ENCODE results near the gene ZFAND3. TPM values are rescaled to one million over a fixed set of nuclear protein-coding genes. Genes with fewer than 3 reads are reported as not detected.
A peak's percentile ranks its signal among the peaks of the same experiment; 100 is the strongest.

ZFAND3 gene
- total RNA-seq, 1 experiment from 2014 or later, result 22.2 TPM

DNA sequence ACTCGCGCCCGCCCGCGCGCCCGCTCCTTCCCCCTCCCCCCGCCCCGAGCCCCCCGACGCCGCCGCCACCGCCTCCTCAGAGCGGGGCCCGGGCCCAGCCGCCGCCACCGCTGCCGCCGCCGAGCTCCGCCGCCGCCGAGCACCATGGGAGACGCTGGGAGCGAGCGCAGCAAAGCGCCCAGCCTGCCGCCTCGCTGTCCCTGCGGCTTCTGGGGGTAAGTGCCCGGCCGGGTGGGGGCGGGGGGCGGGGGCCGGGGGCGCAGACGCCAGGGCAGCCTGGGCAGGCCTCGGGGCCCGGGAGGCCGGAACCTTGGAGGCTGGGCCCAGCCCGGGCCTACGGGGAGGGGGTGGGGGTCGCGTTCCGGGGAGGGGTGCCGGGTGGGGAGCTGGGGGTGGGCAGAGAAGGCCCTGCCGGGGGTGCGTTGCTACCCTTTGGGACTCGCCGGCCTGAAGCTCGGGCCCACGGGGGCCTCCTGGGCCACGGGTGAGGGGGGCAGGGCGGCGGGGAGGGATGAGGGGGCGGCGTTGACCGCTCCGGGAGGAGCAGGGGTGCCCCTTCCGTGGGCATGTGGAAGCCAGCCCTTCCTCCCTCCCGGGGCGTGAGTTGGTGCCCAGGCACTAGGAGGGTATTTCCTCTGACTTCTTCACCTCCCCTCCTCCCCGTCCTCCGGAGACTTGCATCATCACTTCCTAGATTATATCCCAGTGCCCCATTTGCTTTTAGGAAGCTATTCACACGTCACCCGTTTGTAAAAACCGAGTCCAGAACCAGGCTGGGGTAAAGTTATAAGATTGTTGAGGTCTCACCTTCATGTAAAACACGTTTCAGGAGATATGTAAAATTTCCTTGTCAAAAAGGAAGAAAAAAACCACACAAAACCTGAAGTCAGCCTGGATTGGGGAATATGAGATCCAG is 533 bp downstream of the ZFAND3 start:
- ChIA-PET POLR2A (ENCODE audit: unreplicated experiment) (interaction anchor here (0.6 to 0.7 kb wide), 3 partner anchors 13 to 1252 kb away, joined by 3 to 6 read pairs (median 5); no protein-coding TSS in a partner anchor), CTCF (interaction anchor here (1.4 kb wide), 1 partner anchor 29 kb away, joined by 6 read pairs; no protein-coding TSS in a partner anchor)
- Histone ChIP-seq H3K4me2 (ENCODE audit: low read length) (peak overlapping the region; percentile 95), H3K9ac (ENCODE audit: low read length) (peak overlapping the region; percentile 80), H3K79me2 (ENCODE audit: low read length) (peaks cover 50% of the 10 kb centered on the region), H3K4me1 (ENCODE audit: insufficient read depth, low read length) (peaks cover 36% of the 10 kb centered on the region), H4K20me1 (ENCODE audit: low read length) (peaks cover 38% of the 10 kb centered on the region), H3F3A (ENCODE audit: low read length, unreplicated experiment) (no peaks in the 10 kb centered on the region), H3K4me3 (ENCODE audit: low read length) (peak overlapping the region; percentile 87), H3K27me3 (ENCODE audit: low read length) (no peaks in the 10 kb centered on the region), H2AFZ (ENCODE audit: low read length) (peak overlapping the region; percentile 56), H3K36me3 (ENCODE audit: low read depth, low read length) (no peaks in the 10 kb centered on the region), H3K27ac (ENCODE audit: low read length) (peak overlapping the region; percentile 8; the same call in 1 of the 2 replicates), H3K9me2 (replicated peaks; ENCODE audit: low read length) (no peaks in the 10 kb centered on the region), H3K9me3 (ENCODE audit: low read length) (no peaks in the 10 kb centered on the region)
- peak; percentile 27 for ATAC-seq
- peak; percentile 68 for DNase-seq
- TF ChIP-seq EZH2phosphoT487 (IDR thresholded peaks at IDR 0.05; ENCODE audit: borderline replicate concordance, low read length) (no peak), EZH2 (IDR thresholded peaks at IDR 0.05; ENCODE audit: low read length, unreplicated experiment) (no peak)
- TF ChIP-seq, protein P1, sequence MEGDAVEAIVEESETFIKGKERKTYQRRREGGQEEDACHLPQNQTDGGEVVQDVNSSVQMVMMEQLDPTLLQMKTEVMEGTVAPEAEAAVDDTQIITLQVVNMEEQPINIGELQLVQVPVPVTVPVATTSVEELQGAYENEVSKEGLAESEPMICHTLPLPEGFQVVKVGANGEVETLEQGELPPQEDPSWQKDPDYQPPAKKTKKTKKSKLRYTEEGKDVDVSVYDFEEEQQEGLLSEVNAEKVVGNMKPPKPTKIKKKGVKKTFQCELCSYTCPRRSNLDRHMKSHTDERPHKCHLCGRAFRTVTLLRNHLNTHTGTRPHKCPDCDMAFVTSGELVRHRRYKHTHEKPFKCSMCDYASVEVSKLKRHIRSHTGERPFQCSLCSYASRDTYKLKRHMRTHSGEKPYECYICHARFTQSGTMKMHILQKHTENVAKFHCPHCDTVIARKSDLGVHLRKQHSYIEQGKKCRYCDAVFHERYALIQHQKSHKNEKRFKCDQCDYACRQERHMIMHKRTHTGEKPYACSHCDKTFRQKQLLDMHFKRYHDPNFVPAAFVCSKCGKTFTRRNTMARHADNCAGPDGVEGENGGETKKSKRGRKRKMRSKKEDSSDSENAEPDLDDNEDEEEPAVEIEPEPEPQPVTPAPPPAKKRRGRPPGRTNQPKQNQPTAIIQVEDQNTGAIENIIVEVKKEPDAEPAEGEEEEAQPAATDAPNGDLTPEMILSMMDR (conservative IDR thresholded peaks at IDR 0.05; ENCODE audit: low read depth, low read length), result no peak
- BruUV-seq (replicated peaks), result no TSS peak
- intact Hi-C loops (cut with micrococcal nuclease), result loop anchor here (2.0 kb wide), 2 partner anchors 29 to 43 kb away; no protein-coding TSS in a partner anchor

DNA sequence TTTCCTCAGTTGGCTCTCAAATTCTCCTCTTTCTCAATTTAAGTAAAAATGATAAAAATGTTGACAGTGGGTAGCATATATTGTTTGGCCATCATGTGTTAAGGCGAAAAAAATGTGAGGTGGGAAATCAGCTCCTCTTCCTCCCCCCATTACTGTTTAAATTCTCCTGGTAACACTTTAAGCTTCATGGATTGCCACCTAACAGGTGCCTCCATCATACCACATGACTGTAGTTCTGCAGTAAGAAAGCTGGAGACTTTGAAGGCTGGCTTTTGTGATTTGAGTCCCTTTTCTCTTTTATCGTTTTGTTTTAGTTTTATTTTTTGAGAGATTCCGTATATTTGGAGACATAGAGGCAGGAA is 1.2 kb downstream of the ZFAND3 start:
- Histone ChIP-seq H4K20me1 (ENCODE audit: low read length) (peaks cover 42% of the 10 kb centered on the region), H3K27ac (ENCODE audit: low read length) (peak overlapping the region; percentile 8; the same call in 1 of the 2 replicates), H3K4me1 (ENCODE audit: insufficient read depth, low read length) (peaks cover 36% of the 10 kb centered on the region), H3K9me3 (ENCODE audit: low read length) (no peaks in the 10 kb centered on the region), H3K4me2 (ENCODE audit: low read length) (peak overlapping the region; percentile 95), H3K9ac (ENCODE audit: low read length) (peak overlapping the region; percentile 64), H3K4me3 (ENCODE audit: low read length) (peak overlapping the region; percentile 84), H3K27me3 (ENCODE audit: low read length) (no peaks in the 10 kb centered on the region), H3K79me2 (ENCODE audit: low read length) (peaks cover 57% of the 10 kb centered on the region), H3K36me3 (ENCODE audit: low read depth, low read length) (no peaks in the 10 kb centered on the region), H2AFZ (ENCODE audit: low read length) (peak overlapping the region; percentile 56), H3F3A (ENCODE audit: low read length, unreplicated experiment) (no peaks in the 10 kb centered on the region), H3K9me2 (replicated peaks; ENCODE audit: low read length) (no peaks in the 10 kb centered on the region)
- ChIA-PET CTCF (interaction anchor here (0.6 to 1.4 kb wide), 2 partner anchors 30 to 231 kb away, joined by 3 to 6 read pairs; no protein-coding TSS in a partner anchor), POLR2A (ENCODE audit: unreplicated experiment) (interaction anchor here (0.6 to 0.7 kb wide), 3 partner anchors 13 to 1252 kb away, joined by 3 to 6 read pairs (median 5); no protein-coding TSS in a partner anchor)
- TF ChIP-seq EZH2 (IDR thresholded peaks at IDR 0.05; ENCODE audit: low read length, unreplicated experiment) (no peak), EZH2phosphoT487 (IDR thresholded peaks at IDR 0.05; ENCODE audit: borderline replicate concordance, low read length) (no peak)
- TF ChIP-seq, protein P1 (conservative IDR thresholded peaks at IDR 0.05; ENCODE audit: low read depth, low read length), result no peak
- ATAC-seq, result no peak
- intact Hi-C loops (cut with micrococcal nuclease), result no loop called here
- BruUV-seq (replicated peaks), result TSS peak; percentile 57
- DNase-seq, result peak; percentile 7

All from PC-3 (cell line).